GM20000 (cell line): ENCODE data around the gene OBSCN.

Experiments used
- DNase-seq: peaks from one replicate; pipeline ENCODE4 v3.0.0; 2012; ENCODE audit warnings: low spot score
- CTCF ChIP-seq: IDR thresholded peaks from 2 replicates; pipeline ENCODE4 v1.5.1; 2012; ENCODE audit warnings: mild to moderate bottlenecking, control low read depth; ENCODE audit errors: extremely low read depth, missing control alignments

OBSCN gene

GRCh38 chr1:228214921-228215662, 7.2 kb downstream of the OBSCN start:
- no peak for DNase-seq

GRCh38 chr1:228215663-228216116, 7.8 kb downstream of the OBSCN start:
- TF ChIP-seq CTCF, result no peak
- DNase-seq, result no peak

More at GRCh38 chr1:228214921-228215662, 7.2 kb downstream of the OBSCN start:
- no peak for TF ChIP-seq CTCF

- DNase-seq, result no peak
- TF ChIP-seq CTCF, result no peak
Observed at GRCh38 chr1:228216371-228217320, 8.8 kb downstream of the OBSCN start.

- no peak for TF ChIP-seq CTCF
Observed at GRCh38 chr1:228217551-228218344, 9.9 kb downstream of the OBSCN start.

GRCh38 chr1:228218513-228219244, 10.8 kb downstream of the OBSCN start:
- no peak for DNase-seq
- no peak for TF ChIP-seq CTCF

More at GRCh38 chr1:228217551-228218344, 9.9 kb downstream of the OBSCN start:
- no peak for DNase-seq

GRCh38 chr1:228219245-228219961, 11.6 kb downstream of the OBSCN start:
- TF ChIP-seq CTCF, result no peak
- no peak for DNase-seq
